ENCODE measurements around the gene DDX39B. TPM values are rescaled to one million over a fixed set of nuclear protein-coding genes. Genes with fewer than 3 reads are reported as not detected.

DDX39B gene
- total and polyA plus RNA-seq, 9 of the 15 experiments (the other 6 are each of a cell fraction or from before 2014, with no cell fraction given), result 479 to 869 (median 592) TPM

- TF ChIP-seq CHD2 (IDR thresholded peaks at IDR 0.05; ENCODE audit: low read depth, low read length), result peak; percentile 9; the same call in 1 of the 2 replicates
- TF ChIP-seq NRF1 (conservative IDR thresholded peaks at IDR 0.05 in 1 of 2, IDR thresholded peaks at IDR 0.05 in 1 of 2), result peak; percentile 95 to 96
- TF ChIP-seq ZNF511 (CRISPR knock-in tag; IDR thresholded peaks at IDR 0.05), result peak; percentile 89
- no peak for TF ChIP-seq FOS (IDR thresholded peaks at IDR 0.05; ENCODE audit: extremely low read depth, insufficient read length)
- no peak for TF ChIP-seq XRCC4 (IDR thresholded peaks at IDR 0.05; ENCODE audit: extremely low read depth, insufficient read depth, insufficient read length)
- peak; percentile 70 for TF ChIP-seq NCOA4 (IDR thresholded peaks at IDR 0.05; ENCODE audit: partially characterized antibody)
- no peak for TF ChIP-seq GATA2 (CRISPR knock-in tag; IDR thresholded peaks at IDR 0.05)
- peak; percentile 9; the same call in 1 of the 2 replicates for TF ChIP-seq JUN (IDR thresholded peaks at IDR 0.05; ENCODE audit: borderline replicate concordance, low read depth, low read length)
- peak; percentile 44; the same call in 1 of the 2 replicates for TF ChIP-seq JUN (CRISPR knock-in tag; IDR thresholded peaks at IDR 0.05; ENCODE audit: borderline replicate concordance)
- peak; percentile 80; the same call in 1 of the 2 replicates for TF ChIP-seq ZNF436 (CRISPR knock-in tag; IDR thresholded peaks at IDR 0.05)
- no peak for TF ChIP-seq ZNF124 (CRISPR knock-in tag; IDR thresholded peaks at IDR 0.05)
- TF ChIP-seq ZNF140 (CRISPR knock-in tag; IDR thresholded peaks at IDR 0.05), result no peak
- TF ChIP-seq ZNF175 (CRISPR knock-in tag; IDR thresholded peaks at IDR 0.05; ENCODE audit: low read depth), result no peak
- TF ChIP-seq PKNOX1 (IDR thresholded peaks at IDR 0.05), result no peak
- TF ChIP-seq KLF10 (CRISPR knock-in tag; IDR thresholded peaks at IDR 0.05), result no peak
- peak; percentile 95 for TF ChIP-seq HBP1 (CRISPR knock-in tag; IDR thresholded peaks at IDR 0.05)
- 0 out of 2 replicates have a peak, but pooled peaks have one; percentile 80 for TF ChIP-seq ZNF57 (CRISPR knock-in tag; IDR thresholded peaks at IDR 0.05)
- peak; percentile 54 for TF ChIP-seq MYBL2 (IDR thresholded peaks at IDR 0.05; ENCODE audit: low read depth)
- no peak for TF ChIP-seq MYBL2 (CRISPR knock-in tag; IDR thresholded peaks at IDR 0.05; ENCODE audit: borderline replicate concordance)
- TF ChIP-seq NCOA1 (IDR thresholded peaks at IDR 0.05; ENCODE audit: low read depth), result peak; percentile 86; the same call in 1 of the 2 replicates
- TF ChIP-seq HES1 (IDR thresholded peaks at IDR 0.05; ENCODE audit: low read depth), result no peak; the same call in 1 of the 2 replicates
- peak; percentile 33; the same call in 1 of the 2 replicates for TF ChIP-seq ZKSCAN1 (IDR thresholded peaks at IDR 0.05; ENCODE audit: low read depth, low read length)
- TF ChIP-seq ERF (CRISPR knock-in tag; IDR thresholded peaks at IDR 0.05), result peak; percentile 14
- no peak for TF ChIP-seq HOXB6 (CRISPR knock-in tag; IDR thresholded peaks at IDR 0.05; ENCODE audit: borderline replicate concordance)
- TF ChIP-seq RFX1 (IDR thresholded peaks at IDR 0.05), result no peak; the same call in 1 of the 2 replicates
Measured at GRCh38 chr6:31541658-31542521, at the start of gene DDX39B (continued).
